ENCODE results near the gene SATB2.

SATB2 gene

GRCh38 chr2:199257261-199258224 lies 200.2 kb downstream of the SATB2 start:
- no peak for DNase-seq (ENCODE audit: low read depth in 3 of 3)

GRCh38 chr2:199230091-199230490 lies 227.6 kb downstream of the SATB2 start:
- DNase-seq (ENCODE audit: low read depth in 3 of 3) = no peak

DNA sequence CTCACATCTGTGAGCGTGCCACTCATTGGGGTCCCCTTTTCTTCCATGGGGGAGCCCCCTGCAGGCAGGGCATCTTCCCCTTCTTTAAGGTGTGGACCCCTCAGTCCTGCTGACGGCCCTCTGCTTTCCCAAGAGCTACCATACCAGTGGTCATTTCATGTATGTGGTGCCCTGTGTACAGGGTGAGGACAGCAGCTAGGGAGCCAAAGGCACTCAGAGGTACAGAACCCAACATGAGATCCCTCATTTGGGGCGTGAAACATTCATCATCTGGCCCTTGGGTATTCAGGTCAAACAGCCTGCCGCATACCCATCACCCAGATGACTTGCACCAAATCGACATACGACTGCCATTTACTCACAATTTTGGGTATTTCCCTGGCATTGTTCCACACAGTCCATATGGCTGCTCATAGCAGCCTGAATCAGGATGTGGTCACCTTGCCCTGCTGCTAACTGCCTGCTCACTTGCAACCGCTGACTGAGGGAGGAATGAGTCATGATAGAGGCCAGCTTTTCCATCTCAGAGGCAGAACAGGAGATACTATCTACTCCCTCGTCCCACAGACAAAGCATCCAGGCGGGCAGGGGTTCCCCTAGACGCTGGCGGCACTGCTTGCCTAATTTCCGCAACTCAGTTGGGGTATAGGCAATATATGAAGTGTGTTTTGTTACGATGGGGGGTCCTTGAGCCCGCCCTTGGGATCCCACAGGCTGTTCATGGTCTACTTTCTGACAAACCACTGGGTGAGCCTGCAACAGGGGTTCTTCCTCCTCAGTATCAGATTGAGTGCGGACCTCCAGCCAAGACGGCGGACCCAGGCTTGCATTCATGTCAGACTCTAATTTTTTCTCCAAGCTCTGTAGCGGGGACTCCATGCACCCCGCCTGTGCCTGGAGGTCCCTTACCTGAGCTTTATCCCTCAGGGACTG lies 228.6 kb downstream of the SATB2 start:
- no peak for DNase-seq (ENCODE audit: low read depth in 3 of 3)

DNA sequence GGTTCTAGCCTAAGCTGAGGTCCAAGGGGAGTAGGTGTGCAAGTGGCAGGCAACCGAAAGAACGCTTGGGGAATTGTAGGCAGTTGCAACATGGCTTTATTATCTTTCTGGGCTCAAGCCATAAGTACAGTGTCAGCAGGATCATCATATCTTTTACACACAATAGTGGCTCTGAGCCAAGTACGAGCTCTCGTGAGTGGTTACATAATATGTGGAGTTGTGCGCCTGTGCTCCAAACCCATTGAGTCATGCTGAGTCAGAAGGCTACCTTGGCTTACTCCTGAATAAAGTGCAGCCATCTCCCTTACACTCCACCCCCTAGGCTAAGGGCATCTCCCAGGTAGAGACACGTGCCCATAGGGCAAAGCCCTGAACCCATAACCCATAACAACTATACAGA lies 233.9 kb downstream of the SATB2 start:
- DNase-seq (ENCODE audit: low read depth in 3 of 3) = no peak

DNA sequence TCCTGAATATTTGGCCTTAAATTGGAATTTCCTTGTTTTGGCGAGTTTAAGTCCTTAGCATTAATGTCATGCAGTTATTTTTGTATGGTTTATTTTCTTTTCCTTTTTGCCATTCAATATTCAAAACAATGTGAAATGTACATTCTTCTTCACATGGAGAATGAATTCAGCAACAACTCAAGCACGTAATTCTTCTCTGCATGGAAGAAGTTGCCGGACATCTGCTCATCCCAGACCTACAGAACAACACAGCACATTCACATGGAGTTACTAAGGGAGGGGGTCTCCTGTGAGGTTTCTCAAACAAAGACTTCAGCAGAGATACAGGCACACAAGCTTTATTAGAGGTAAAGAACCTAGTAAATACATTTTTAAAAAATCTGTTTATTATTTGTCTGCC lies 236.8 kb downstream of the SATB2 start:
- no peak for DNase-seq (ENCODE audit: low read depth in 3 of 3)

DNA sequence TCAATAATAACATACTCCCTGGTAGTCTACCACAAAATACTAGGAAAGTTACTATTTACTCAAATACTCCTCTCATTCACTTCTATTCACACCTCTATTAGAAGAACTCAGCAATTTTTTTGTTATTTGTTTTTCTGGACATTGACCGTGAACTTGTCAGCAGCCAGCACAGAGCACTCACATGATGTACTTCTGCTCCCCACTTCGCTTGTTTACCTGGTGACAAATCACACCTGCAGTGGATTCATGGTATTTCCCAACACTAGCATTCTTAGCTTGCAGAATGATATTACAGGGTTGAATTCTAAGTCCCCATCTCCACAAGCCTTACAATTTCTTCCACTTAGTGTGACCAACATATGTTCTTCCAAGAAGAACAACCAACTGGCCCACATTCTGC lies 238.2 kb downstream of the SATB2 start:
- no peak for DNase-seq (ENCODE audit: low read depth in 3 of 3)
